Testis (tissue), 2 donors: ENCODE measurements around the gene OR13C5.

Source experiments
- POLR2A ChIP-seq: fragments of 450-650 bp; IDR thresholded peaks from one replicate; pipeline ENCODE4 v1.6.1; 2017; ENCODE audit warnings: antibody characterized with exemption, mild to moderate bottlenecking, moderate library complexity
- TF ChIP-seq, protein P1 (sequence below), 3 experiments: fragments of 450-650 bp in 2 of 3; fragments of 200-600 bp in 1 of 3; sonication (generic) in 1 of 3; IDR thresholded peaks; one replicate each; pipeline ENCODE4 v1.5.1; 2016 to 2019; ENCODE audit warnings: antibody characterized with exemption in 3 of 3, mild to moderate bottlenecking in 2 of 3, moderate library complexity in 1 of 3

DNA sequence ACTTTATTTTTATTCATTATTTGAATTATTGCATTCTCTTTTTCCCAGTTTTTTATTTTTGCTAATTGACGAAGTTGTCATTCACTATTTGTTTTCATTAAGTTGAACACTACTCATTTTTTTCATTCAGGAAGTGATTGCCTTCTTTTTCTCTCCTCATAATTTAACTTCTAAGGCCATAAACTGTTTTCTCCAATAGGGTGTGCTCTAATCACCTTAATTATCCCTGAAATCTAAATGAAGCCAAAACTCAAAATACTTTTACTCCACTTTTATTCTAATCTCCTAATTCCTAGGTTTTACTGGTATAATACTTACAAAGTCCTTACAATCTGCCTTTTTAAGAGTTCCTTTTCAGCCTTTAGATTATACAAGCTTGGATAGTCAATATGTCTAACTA, 9.1 kb upstream of the OR13C5 start:
- no peak for TF ChIP-seq POLR2A
- TF ChIP-seq, protein P1, sequence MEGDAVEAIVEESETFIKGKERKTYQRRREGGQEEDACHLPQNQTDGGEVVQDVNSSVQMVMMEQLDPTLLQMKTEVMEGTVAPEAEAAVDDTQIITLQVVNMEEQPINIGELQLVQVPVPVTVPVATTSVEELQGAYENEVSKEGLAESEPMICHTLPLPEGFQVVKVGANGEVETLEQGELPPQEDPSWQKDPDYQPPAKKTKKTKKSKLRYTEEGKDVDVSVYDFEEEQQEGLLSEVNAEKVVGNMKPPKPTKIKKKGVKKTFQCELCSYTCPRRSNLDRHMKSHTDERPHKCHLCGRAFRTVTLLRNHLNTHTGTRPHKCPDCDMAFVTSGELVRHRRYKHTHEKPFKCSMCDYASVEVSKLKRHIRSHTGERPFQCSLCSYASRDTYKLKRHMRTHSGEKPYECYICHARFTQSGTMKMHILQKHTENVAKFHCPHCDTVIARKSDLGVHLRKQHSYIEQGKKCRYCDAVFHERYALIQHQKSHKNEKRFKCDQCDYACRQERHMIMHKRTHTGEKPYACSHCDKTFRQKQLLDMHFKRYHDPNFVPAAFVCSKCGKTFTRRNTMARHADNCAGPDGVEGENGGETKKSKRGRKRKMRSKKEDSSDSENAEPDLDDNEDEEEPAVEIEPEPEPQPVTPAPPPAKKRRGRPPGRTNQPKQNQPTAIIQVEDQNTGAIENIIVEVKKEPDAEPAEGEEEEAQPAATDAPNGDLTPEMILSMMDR (IDR thresholded peaks at IDR 0.05), result no peak
